NCI-H1048 (cell line): ENCODE results near the gene APBA2.
"Not testable (repeated sequence)": the region's sequence is repeated elsewhere in the genome, so short reads cannot be mapped to it uniquely, and the experiment has no call there.

ENCODE experiments used
- DNase-seq: peaks from one replicate; lab custom pipeline; 2025; lab: John Stamatoyannopoulos, UW

The APBA2 gene

GRCh38 chr15:29035336-29036285 lies 149.8 kb downstream of the APBA2 start:
- DNase-seq: no peak

GRCh38 chr15:29037997-29038705 lies 152.4 kb downstream of the APBA2 start:
- no peak for DNase-seq

GRCh38 chr15:29039466-29040369 lies 153.9 kb downstream of the APBA2 start:
- no peak for DNase-seq

- no peak for DNase-seq
These were observed 154.6 kb downstream of the APBA2 start for GRCh38 chr15:29040370-29040751.

GRCh38 chr15:29043736-29044502 lies 158.1 kb downstream of the APBA2 start:
- DNase-seq: peak; percentile 36

GRCh38 chr15:29044503-29044901 lies 158.7 kb downstream of the APBA2 start:
- peak; percentile 86 for DNase-seq

GRCh38 chr15:29045161-29045560 lies 159.4 kb downstream of the APBA2 start:
- DNase-seq: not testable (repeated sequence)

GRCh38 chr15:29045717-29046116 lies 159.9 kb downstream of the APBA2 start:
- DNase-seq: no peak

GRCh38 chr15:29046281-29046810 lies 160.6 kb downstream of the APBA2 start:
- no peak for DNase-seq

- DNase-seq: no peak
These were observed 161.2 kb downstream of the APBA2 start for GRCh38 chr15:29046977-29047376.

- DNase-seq: no peak
These were observed 162.2 kb downstream of the APBA2 start for GRCh38 chr15:29048011-29048410.

GRCh38 chr15:29050870-29051269 lies 165.1 kb downstream of the APBA2 start:
- no peak for DNase-seq

- DNase-seq: no peak
These were observed 165.6 kb downstream of the APBA2 start for GRCh38 chr15:29051422-29051821.

- no peak for DNase-seq
These were observed 167.2 kb downstream of the APBA2 start for GRCh38 chr15:29053006-29053405.

GRCh38 chr15:29053661-29054131 lies 167.9 kb downstream of the APBA2 start:
- DNase-seq: no peak

GRCh38 chr15:29054171-29055045 lies 168.6 kb downstream of the APBA2 start:
- no peak for DNase-seq

GRCh38 chr15:29055876-29056275 lies 170.1 kb downstream of the APBA2 start:
- DNase-seq: no peak

GRCh38 chr15:29056839-29057450 lies 171.2 kb downstream of the APBA2 start:
- DNase-seq: no peak

- no peak for DNase-seq
These were observed 172.1 kb downstream of the APBA2 start for GRCh38 chr15:29057856-29058255.
